HCT116 (cell line): ENCODE results near the gene MUC4. TPM values are rescaled to one million over a fixed set of nuclear protein-coding genes. Genes with fewer than 3 reads are reported as not detected.

Experiments
- ATAC-seq: fragments of 200-7000 bp; cut with Tn5 transposase; 2 replicates; pipeline ENCODE4 v1.9.1; 2020; ENCODE audit warnings: mild to moderate bottlenecking, moderate library complexity
- Bru-seq: library from RNA; stranded (reverse); fragments of 400-500 nt; gene quantifications from one replicate; lab custom pipeline; 2021; lab: Mats Ljungman, UMichigan
- BruChase-seq, 2 experiments: library from RNA; stranded (reverse); fragments of 400-500 nt; gene quantifications; one replicate each; lab custom pipeline; 2021; lab: Mats Ljungman, UMichigan
- BruUV-seq: library from RNA; stranded (reverse); fragments of 400-500 nt; replicated peaks from 2 replicates; lab custom pipeline; 2021; lab: Mats Ljungman, UMichigan
- CTCF ChIA-PET: fragments of 300-600 bp; sonication (Branson Sonifier 250); formaldehyde crosslinking; loops from one replicate; lab custom pipeline; 2021; ENCODE audit warnings: antibody characterized with exemption; lab: Charles Lee
- POLR2A ChIA-PET: fragments of 300-600, 350-600 bp; sonication (Branson Sonifier 250); formaldehyde crosslinking; loops from one replicate; lab custom pipeline; 2021; ENCODE audit warnings: antibody characterized with exemption; lab: Charles Lee
- RAD21 ChIA-PET, 2 experiments: fragments of 300-600 bp; sonication (Branson Sonifier 250); formaldehyde crosslinking; loops; one replicate each; lab custom pipeline; 2023; ENCODE audit warnings: low total read pairs in 2 of 2; ENCODE audit not compliant: uncharacterized antibody in 2 of 2, unreplicated experiment in 2 of 2, low non-redundant PET in 1 of 2; lab: Charles Lee
- DNase-seq: peaks from one replicate; pipeline ENCODE4 v3.0.0-alpha.2; 2010; ENCODE audit warnings: low read depth, low spot score
- H2AFZ ChIP-seq: fragments of 200-600 bp; shearing (Covaris generic), sonication (generic); 2 replicates; pipeline ENCODE4 v1.6.1; 2017; ENCODE audit warnings: low read depth, mixed run types, mixed read lengths, antibody characterized with exemption, low read length; ENCODE audit not compliant: poor library complexity, severe bottlenecking
- H3K27ac ChIP-seq: 2 replicates; pipeline ENCODE4 v1.5.1; 2012; ENCODE audit warnings: low read depth, low read length
- H3K27me3 ChIP-seq: fragments of 200-600 bp; sonication (generic); 2 replicates; pipeline ENCODE4 v1.6.1; 2016; ENCODE audit warnings: mixed run types, low read length, mixed read lengths; ENCODE audit not compliant: insufficient read depth
- H3K36me3 ChIP-seq, 2 experiments: fragments of 200-500 bp in 1 of 2; fragments of 200-600 bp in 1 of 2; sonication (Bioruptor generic) in 1 of 2; sonication (generic) in 1 of 2; 2 replicates each; pipeline versions ENCODE4 v1.5.1 to v1.6.1; 2014 to 2016; ENCODE audit warnings: low read length in 2 of 2, inconsistent platforms in 1 of 2, mixed read lengths in 1 of 2, mixed run types in 1 of 2; ENCODE audit not compliant: insufficient read depth in 2 of 2, control insufficient read depth in 1 of 2
- H3K4me1 ChIP-seq, 2 experiments: fragments of 200-600 bp in 1 of 2; sonication (generic) in 1 of 2; 2 replicates each; pipeline versions ENCODE4 v1.5.1 to v1.6.1; 2012 to 2017; ENCODE audit warnings: low read length in 2 of 2, inconsistent platforms in 1 of 2, mild to moderate bottlenecking in 1 of 2, mixed read lengths in 1 of 2, mixed run types in 1 of 2, moderate library complexity in 1 of 2; ENCODE audit not compliant: insufficient read depth in 2 of 2, control insufficient read depth in 1 of 2
- H3K4me2 ChIP-seq: fragments of 200-600 bp; sonication (generic); 2 replicates; pipeline ENCODE4 v1.6.1; 2017; ENCODE audit warnings: mixed run types, low read length, mixed read lengths
- H3K4me3 ChIP-seq, 2 experiments: fragments of 200-600 bp in 1 of 2; sonication (generic) in 1 of 2; replicated peaks in 1 of 2; 2 replicates each; pipeline ENCODE4 v1.5.1; 2011 to 2016; ENCODE audit warnings: low read length in 2 of 2, control low read depth in 1 of 2, low read depth in 1 of 2, mild to moderate bottlenecking in 1 of 2, mixed read lengths in 1 of 2, mixed run types in 1 of 2
- H3K79me2 ChIP-seq: fragments of 200-600 bp; sonication (generic); 2 replicates; pipeline ENCODE4 v1.6.1; 2017; ENCODE audit warnings: mild to moderate bottlenecking, mixed run types, low read length, moderate library complexity, mixed read lengths; ENCODE audit not compliant: insufficient read depth
- H3K9ac ChIP-seq: fragments of 200-600 bp; sonication (generic); 2 replicates; pipeline ENCODE4 v1.6.1; 2016; ENCODE audit warnings: low read length, mixed read lengths
- H3K9me2 ChIP-seq: fragments of 200-600 bp; sonication (generic), shearing (Covaris generic); 2 replicates; pipeline ENCODE4 v1.6.1; 2017; ENCODE audit warnings: mixed run types, mild to moderate bottlenecking, moderate library complexity; ENCODE audit not compliant: insufficient read depth
- H3K9me3 ChIP-seq, 2 experiments: fragments of 200-500 bp in 1 of 2; fragments of 200-600 bp in 1 of 2; sonication (Bioruptor generic) in 1 of 2; sonication (generic) in 1 of 2; 2 replicates each; pipeline ENCODE4 v1.6.1; 2014 to 2017; ENCODE audit warnings: low read length in 2 of 2, mixed read lengths in 2 of 2, inconsistent platforms in 1 of 2, low read depth in 1 of 2, mild to moderate bottlenecking in 1 of 2, mixed run types in 1 of 2, moderate library complexity in 1 of 2; ENCODE audit not compliant: control insufficient read depth in 1 of 2, insufficient read depth in 1 of 2
- H4K20me1 ChIP-seq: fragments of 200-600 bp; sonication (generic), shearing (Covaris generic); 2 replicates; pipeline ENCODE4 v1.6.1; 2017; ENCODE audit warnings: mixed run types, mild to moderate bottlenecking, moderate library complexity; ENCODE audit not compliant: insufficient read depth
- CBX3 ChIP-seq: IDR thresholded peaks from 2 replicates; pipeline ENCODE4 v1.6.1; 2012; ENCODE audit warnings: low read depth
- CEBPB ChIP-seq: IDR thresholded peaks from 2 replicates; pipeline ENCODE4 v1.6.1; 2012; ENCODE audit warnings: low read depth
- EGR1 ChIP-seq: IDR thresholded peaks from 2 replicates; pipeline ENCODE4 v1.6.1; 2012; ENCODE audit warnings: low read depth
- EZH2phosphoT487 ChIP-seq: fragments of 200-600 bp; IDR thresholded peaks from 2 replicates; pipeline ENCODE4 v1.6.1; 2018; ENCODE audit warnings: antibody characterized with exemption, borderline replicate concordance
- FOSL1 ChIP-seq: IDR thresholded peaks from 2 replicates; pipeline ENCODE4 v1.6.1; 2012; ENCODE audit warnings: low read depth
- JUND ChIP-seq: IDR thresholded peaks from 2 replicates; pipeline ENCODE4 v1.6.1; 2012
- RAD21 ChIP-seq: IDR thresholded peaks from 2 replicates; pipeline ENCODE4 v1.6.1; 2012; ENCODE audit warnings: low read depth, mild to moderate bottlenecking
- SIN3A ChIP-seq: IDR thresholded peaks from 2 replicates; pipeline ENCODE4 v1.6.1; 2012; ENCODE audit warnings: low read depth
- YY1 ChIP-seq: IDR thresholded peaks from 2 replicates; pipeline ENCODE4 v1.6.1; 2011; ENCODE audit warnings: low read length, low read depth, moderate library complexity, mild to moderate bottlenecking; ENCODE audit not compliant: insufficient replicate concordance; ENCODE audit errors: extremely low read depth
- ZFX ChIP-seq: fragments of 450-650 bp; IDR thresholded peaks from 2 replicates; pipeline ENCODE4 v1.6.1; 2017
- intact Hi-C: fragments of 100-400 bp; cut with micrococcal nuclease; formaldehyde crosslinking; loops from 2 replicates; pipeline ENCODE4 v1.10.0; 2022
- long read RNA-seq: library from polyadenylated mRNA; unstranded; transcript quantifications from one replicate; pipeline ENCODE4 v2.0.0, GENCODE V29; 2021; ENCODE audit not compliant: unreplicated experiment
- polyA plus RNA-seq: library from polyadenylated mRNA; unstranded; fragments of >200 nt; gene quantifications from 2 replicates; pipeline ENCODE4 v1.2.1, GENCODE V29; 2012; ENCODE audit warnings: missing spikeins
- total RNA-seq: library from RNA; stranded (reverse); gene quantifications from one replicate; pipeline ENCODE4 v1.2.1, GENCODE V29; 2021; ENCODE audit not compliant: unreplicated experiment
- TF ChIP-seq, protein P1 (sequence below): IDR thresholded peaks from 2 replicates; pipeline ENCODE4 v1.6.1; 2011; ENCODE audit warnings: mild to moderate bottlenecking, low read length, moderate library complexity; ENCODE audit not compliant: insufficient replicate concordance; ENCODE audit errors: extremely low read depth
- TF ChIP-seq, protein P2 (sequence below): IDR thresholded peaks from 2 replicates; pipeline ENCODE4 v1.6.1; 2012
- TF ChIP-seq, protein P3 (sequence below): IDR thresholded peaks from 2 replicates; pipeline ENCODE4 v1.6.1; 2012; ENCODE audit warnings: low read depth
- TF ChIP-seq, protein P4 (sequence below), 3 experiments: fragments of 200-600 bp in 1 of 3; sonication (generic) in 1 of 3; IDR thresholded peaks in 2 of 3; conservative IDR thresholded peaks in 1 of 3; 2 replicates each; pipeline ENCODE4 v1.5.1; 2012 to 2017; ENCODE audit warnings: low read depth in 2 of 3, low read length in 2 of 3, antibody characterized with exemption in 1 of 3, borderline replicate concordance in 1 of 3, control low read depth in 1 of 3, mild to moderate bottlenecking in 1 of 3, mixed read lengths in 1 of 3, mixed run types in 1 of 3, moderate library complexity in 1 of 3; ENCODE audit not compliant: insufficient read depth in 1 of 3

Gene MUC4, protein sequence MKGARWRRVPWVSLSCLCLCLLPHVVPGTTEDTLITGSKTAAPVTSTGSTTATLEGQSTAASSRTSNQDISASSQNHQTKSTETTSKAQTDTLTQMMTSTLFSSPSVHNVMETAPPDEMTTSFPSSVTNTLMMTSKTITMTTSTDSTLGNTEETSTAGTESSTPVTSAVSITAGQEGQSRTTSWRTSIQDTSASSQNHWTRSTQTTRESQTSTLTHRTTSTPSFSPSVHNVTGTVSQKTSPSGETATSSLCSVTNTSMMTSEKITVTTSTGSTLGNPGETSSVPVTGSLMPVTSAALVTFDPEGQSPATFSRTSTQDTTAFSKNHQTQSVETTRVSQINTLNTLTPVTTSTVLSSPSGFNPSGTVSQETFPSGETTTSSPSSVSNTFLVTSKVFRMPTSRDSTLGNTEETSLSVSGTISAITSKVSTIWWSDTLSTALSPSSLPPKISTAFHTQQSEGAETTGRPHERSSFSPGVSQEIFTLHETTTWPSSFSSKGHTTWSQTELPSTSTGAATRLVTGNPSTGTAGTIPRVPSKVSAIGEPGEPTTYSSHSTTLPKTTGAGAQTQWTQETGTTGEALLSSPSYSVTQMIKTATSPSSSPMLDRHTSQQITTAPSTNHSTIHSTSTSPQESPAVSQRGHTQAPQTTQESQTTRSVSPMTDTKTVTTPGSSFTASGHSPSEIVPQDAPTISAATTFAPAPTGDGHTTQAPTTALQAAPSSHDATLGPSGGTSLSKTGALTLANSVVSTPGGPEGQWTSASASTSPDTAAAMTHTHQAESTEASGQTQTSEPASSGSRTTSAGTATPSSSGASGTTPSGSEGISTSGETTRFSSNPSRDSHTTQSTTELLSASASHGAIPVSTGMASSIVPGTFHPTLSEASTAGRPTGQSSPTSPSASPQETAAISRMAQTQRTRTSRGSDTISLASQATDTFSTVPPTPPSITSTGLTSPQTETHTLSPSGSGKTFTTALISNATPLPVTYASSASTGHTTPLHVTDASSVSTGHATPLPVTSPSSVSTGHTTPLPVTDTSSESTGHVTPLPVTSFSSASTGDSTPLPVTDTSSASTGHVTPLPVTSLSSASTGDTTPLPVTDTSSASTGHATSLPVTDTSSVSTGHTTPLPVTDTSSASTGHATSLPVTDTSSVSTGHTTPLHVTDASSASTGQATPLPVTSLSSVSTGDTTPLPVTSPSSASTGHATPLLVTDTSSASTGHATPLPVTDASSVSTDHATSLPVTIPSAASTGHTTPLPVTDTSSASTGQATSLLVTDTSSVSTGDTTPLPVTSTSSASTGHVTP (N-terminal part only)
- total RNA-seq (0.64 TPM), Bru-seq, nascent RNA (percentile 19 among the genes with signal in this experiment), BruChase-seq, experiment 1, labeled RNA remaining after a 6-hour chase (percentile 23 among the genes with signal in this experiment), BruChase-seq, experiment 2, labeled RNA remaining after a 2-hour chase (percentile 21 among the genes with signal in this experiment)
- 0.53 and 0.69 TPM in 2 replicates for polyA plus RNA-seq
- long read RNA-seq, result 0 reads

DNA sequence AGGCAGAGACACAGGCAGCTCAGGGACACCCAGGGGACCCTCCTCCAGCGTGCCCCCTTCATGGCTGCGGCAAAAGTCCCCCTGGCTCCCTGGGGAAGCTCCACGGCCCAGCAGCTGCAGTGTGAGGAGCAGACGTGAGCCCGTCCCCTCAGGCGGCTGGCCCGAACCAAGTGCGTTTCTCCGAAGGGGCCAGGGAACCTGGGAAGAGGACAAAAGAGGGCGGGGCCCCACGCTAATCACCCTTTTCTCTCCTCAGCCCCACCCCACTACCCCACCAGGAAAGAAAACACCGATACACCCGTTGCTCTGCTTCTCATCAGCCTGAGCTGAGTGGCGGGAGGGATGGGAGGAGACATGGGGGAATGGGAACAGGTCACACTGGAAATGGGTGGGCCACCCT is at the start of gene MUC4:
Gene MUC4 (minus strand): TSS at position 174 of the 400 bp plus-strand sequence. CDS start 112 bp downstream, at position 62.
- H3K4me3 ChIP-seq, result no peak within 1 kb of the TSS
- H3K27ac ChIP-seq, result no peak within 1 kb of the TSS
- H4K20me1 ChIP-seq, result no peaks in the 10 kb centered on the region
- BruUV-seq, result no TSS peak
- H2AFZ ChIP-seq, result no peak within 1 kb of the TSS
- intact Hi-C loops, result no loop called here
- H3K79me2 ChIP-seq, result no peaks in the 10 kb centered on the region
- H3K9ac ChIP-seq, result no peak within 1 kb of the TSS
- H3K4me1 ChIP-seq, result peaks cover 7 to 19% of the 10 kb centered on the region in 2 experiments
- ChIA-PET RAD21 (no interaction called here), POLR2A (no interaction called here), CTCF (no interaction called here)
- ATAC-seq (no peak), DNase-seq (no peak)
- H3K9me3 ChIP-seq, result no peaks in the 10 kb centered on the region
- TF ChIP-seq, protein P1, sequence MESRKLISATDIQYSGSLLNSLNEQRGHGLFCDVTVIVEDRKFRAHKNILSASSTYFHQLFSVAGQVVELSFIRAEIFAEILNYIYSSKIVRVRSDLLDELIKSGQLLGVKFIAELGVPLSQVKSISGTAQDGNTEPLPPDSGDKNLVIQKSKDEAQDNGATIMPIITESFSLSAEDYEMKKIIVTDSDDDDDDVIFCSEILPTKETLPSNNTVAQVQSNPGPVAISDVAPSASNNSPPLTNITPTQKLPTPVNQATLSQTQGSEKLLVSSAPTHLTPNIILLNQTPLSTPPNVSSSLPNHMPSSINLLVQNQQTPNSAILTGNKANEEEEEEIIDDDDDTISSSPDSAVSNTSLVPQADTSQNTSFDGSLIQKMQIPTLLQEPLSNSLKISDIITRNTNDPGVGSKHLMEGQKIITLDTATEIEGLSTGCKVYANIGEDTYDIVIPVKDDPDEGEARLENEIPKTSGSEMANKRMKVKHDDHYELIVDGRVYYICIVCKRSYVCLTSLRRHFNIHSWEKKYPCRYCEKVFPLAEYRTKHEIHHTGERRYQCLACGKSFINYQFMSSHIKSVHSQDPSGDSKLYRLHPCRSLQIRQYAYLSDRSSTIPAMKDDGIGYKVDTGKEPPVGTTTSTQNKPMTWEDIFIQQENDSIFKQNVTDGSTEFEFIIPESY, result no peak
- TF ChIP-seq, protein P2, sequence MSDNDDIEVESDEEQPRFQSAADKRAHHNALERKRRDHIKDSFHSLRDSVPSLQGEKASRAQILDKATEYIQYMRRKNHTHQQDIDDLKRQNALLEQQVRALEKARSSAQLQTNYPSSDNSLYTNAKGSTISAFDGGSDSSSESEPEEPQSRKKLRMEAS, result no peak
- TF ChIP-seq CBX3 (no peak), JUND (no peak), EZH2phosphoT487 (no peak), RAD21 (no peak), FOSL1 (no peak), YY1 (no peak), ZFX (no peak), SIN3A (no peak), CEBPB (no peak), EGR1 (no peak)
- TF ChIP-seq, protein P3, sequence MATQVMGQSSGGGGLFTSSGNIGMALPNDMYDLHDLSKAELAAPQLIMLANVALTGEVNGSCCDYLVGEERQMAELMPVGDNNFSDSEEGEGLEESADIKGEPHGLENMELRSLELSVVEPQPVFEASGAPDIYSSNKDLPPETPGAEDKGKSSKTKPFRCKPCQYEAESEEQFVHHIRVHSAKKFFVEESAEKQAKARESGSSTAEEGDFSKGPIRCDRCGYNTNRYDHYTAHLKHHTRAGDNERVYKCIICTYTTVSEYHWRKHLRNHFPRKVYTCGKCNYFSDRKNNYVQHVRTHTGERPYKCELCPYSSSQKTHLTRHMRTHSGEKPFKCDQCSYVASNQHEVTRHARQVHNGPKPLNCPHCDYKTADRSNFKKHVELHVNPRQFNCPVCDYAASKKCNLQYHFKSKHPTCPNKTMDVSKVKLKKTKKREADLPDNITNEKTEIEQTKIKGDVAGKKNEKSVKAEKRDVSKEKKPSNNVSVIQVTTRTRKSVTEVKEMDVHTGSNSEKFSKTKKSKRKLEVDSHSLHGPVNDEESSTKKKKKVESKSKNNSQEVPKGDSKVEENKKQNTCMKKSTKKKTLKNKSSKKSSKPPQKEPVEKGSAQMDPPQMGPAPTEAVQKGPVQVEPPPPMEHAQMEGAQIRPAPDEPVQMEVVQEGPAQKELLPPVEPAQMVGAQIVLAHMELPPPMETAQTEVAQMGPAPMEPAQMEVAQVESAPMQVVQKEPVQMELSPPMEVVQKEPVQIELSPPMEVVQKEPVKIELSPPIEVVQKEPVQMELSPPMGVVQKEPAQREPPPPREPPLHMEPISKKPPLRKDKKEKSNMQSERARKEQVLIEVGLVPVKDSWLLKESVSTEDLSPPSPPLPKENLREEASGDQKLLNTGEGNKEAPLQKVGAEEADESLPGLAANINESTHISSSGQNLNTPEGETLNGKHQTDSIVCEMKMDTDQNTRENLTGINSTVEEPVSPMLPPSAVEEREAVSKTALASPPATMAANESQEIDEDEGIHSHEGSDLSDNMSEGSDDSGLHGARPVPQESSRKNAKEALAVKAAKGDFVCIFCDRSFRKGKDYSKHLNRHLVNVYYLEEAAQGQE, result no peak
- TF ChIP-seq, protein P4, sequence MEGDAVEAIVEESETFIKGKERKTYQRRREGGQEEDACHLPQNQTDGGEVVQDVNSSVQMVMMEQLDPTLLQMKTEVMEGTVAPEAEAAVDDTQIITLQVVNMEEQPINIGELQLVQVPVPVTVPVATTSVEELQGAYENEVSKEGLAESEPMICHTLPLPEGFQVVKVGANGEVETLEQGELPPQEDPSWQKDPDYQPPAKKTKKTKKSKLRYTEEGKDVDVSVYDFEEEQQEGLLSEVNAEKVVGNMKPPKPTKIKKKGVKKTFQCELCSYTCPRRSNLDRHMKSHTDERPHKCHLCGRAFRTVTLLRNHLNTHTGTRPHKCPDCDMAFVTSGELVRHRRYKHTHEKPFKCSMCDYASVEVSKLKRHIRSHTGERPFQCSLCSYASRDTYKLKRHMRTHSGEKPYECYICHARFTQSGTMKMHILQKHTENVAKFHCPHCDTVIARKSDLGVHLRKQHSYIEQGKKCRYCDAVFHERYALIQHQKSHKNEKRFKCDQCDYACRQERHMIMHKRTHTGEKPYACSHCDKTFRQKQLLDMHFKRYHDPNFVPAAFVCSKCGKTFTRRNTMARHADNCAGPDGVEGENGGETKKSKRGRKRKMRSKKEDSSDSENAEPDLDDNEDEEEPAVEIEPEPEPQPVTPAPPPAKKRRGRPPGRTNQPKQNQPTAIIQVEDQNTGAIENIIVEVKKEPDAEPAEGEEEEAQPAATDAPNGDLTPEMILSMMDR (IDR thresholded peaks at IDR 0.05 in 2 of 3, conservative IDR thresholded peaks at IDR 0.05 in 1 of 3; ENCODE audit: borderline replicate concordance in 1 of 3, insufficient read depth in 1 of 3, low read depth in 2 of 3, low read length in 2 of 3), result no peak
- H3K36me3 ChIP-seq, result no peaks in the 10 kb centered on the region
- H3K4me2 ChIP-seq, result no peak within 1 kb of the TSS
- no peaks in the 10 kb centered on the region for H3K9me2 ChIP-seq
- H3K27me3 ChIP-seq, result no peaks in the 10 kb centered on the region
